SK-N-SH treated with all-trans-retinoic acid at 6 μM for 48 hours (cell line): ENCODE data around the gene PMEPA1.

ENCODE experiments used
- ARNTL ChIP-seq: fragments of 450-650 bp; formaldehyde crosslinking; IDR thresholded peaks from 2 replicates; pipeline ENCODE4 v1.5.0; 2020; ENCODE audit warnings: low read depth, mild to moderate bottlenecking, moderate library complexity, borderline replicate concordance
- CSDC2 ChIP-seq: fragments of 250-450 bp; sonication (Bioruptor Pico); IDR thresholded peaks from 2 replicates; pipeline ENCODE4 v1.5.0; 2020; ENCODE audit warnings: mild to moderate bottlenecking, moderate library complexity
- ESRRG ChIP-seq: fragments of 250-450 bp; sonication (Bioruptor Pico); IDR thresholded peaks from 2 replicates; pipeline ENCODE4 v1.6.1; 2021; ENCODE audit warnings: mild to moderate bottlenecking
- GLIS3 ChIP-seq: fragments of 250-450 bp; sonication (Bioruptor Pico); IDR thresholded peaks from 2 replicates; pipeline ENCODE4 v1.5.0; 2020; ENCODE audit warnings: mild to moderate bottlenecking, moderate library complexity
- ISL1 ChIP-seq: fragments of 250-450 bp; sonication (Bioruptor Pico); IDR thresholded peaks from 2 replicates; pipeline ENCODE4 v2.1.2; 2022; ENCODE audit warnings: mild to moderate bottlenecking, moderate library complexity
- RARB ChIP-seq: fragments of 250-450 bp; sonication (Bioruptor Pico); IDR thresholded peaks from 2 replicates; pipeline ENCODE4 v1.8.0; 2021; ENCODE audit warnings: mild to moderate bottlenecking, moderate library complexity
- TCF4 ChIP-seq: fragments of 250-450 bp; sonication (Bioruptor Pico); IDR thresholded peaks from 2 replicates; pipeline ENCODE4 v1.8.0; 2021; ENCODE audit warnings: mild to moderate bottlenecking, moderate library complexity, borderline replicate concordance
- ZFP3 ChIP-seq: fragments of 250-450 bp; sonication (Bioruptor Pico); IDR thresholded peaks from 2 replicates; pipeline ENCODE4 v1.5.0; 2020; ENCODE audit warnings: mild to moderate bottlenecking, moderate library complexity
- ZFP30 ChIP-seq: fragments of 450-650 bp; formaldehyde crosslinking; IDR thresholded peaks from 2 replicates; pipeline ENCODE4 v1.5.0; 2022; ENCODE audit warnings: mild to moderate bottlenecking, moderate library complexity
- ZNF565 ChIP-seq: fragments of 450-650 bp; formaldehyde crosslinking; conservative IDR thresholded peaks from 2 replicates; pipeline ENCODE4 v1.5.0; 2020; ENCODE audit warnings: low read depth, mild to moderate bottlenecking, moderate library complexity
- ZNF8 ChIP-seq: fragments of 450-650 bp; formaldehyde crosslinking; IDR thresholded peaks from 2 replicates; pipeline ENCODE4 v1.5.0; 2020; ENCODE audit warnings: mild to moderate bottlenecking, moderate library complexity
- TF ChIP-seq, protein P1 (sequence below): fragments of 250-450 bp; sonication (Bioruptor Pico); IDR thresholded peaks from 2 replicates; pipeline ENCODE4 v1.8.0; 2020; ENCODE audit warnings: mild to moderate bottlenecking, moderate library complexity, borderline replicate concordance

GRCh38 chr20:57675773-57676172 lies 34.0 kb downstream of the PMEPA1 start:
- TF ChIP-seq ZNF8 (CRISPR knock-in tag) = no peak
- no peak for TF ChIP-seq ZFP30
- TF ChIP-seq, protein P1, sequence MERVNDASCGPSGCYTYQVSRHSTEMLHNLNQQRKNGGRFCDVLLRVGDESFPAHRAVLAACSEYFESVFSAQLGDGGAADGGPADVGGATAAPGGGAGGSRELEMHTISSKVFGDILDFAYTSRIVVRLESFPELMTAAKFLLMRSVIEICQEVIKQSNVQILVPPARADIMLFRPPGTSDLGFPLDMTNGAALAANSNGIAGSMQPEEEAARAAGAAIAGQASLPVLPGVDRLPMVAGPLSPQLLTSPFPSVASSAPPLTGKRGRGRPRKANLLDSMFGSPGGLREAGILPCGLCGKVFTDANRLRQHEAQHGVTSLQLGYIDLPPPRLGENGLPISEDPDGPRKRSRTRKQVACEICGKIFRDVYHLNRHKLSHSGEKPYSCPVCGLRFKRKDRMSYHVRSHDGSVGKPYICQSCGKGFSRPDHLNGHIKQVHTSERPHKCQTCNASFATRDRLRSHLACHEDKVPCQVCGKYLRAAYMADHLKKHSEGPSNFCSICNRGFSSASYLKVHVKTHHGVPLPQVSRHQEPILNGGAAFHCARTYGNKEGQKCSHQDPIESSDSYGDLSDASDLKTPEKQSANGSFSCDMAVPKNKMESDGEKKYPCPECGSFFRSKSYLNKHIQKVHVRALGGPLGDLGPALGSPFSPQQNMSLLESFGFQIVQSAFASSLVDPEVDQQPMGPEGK = no peak
- no peak for TF ChIP-seq TCF4
- TF ChIP-seq ISL1 (CRISPR knock-in tag) = no peak
- no peak for TF ChIP-seq ARNTL
- no peak for TF ChIP-seq RARB (CRISPR knock-in tag)
- TF ChIP-seq ZFP3 (CRISPR knock-in tag) = no peak
- TF ChIP-seq ESRRG (CRISPR knock-in tag) = no peak
- TF ChIP-seq CSDC2 (CRISPR knock-in tag) = no peak
- TF ChIP-seq GLIS3 (CRISPR knock-in tag) = no peak
- TF ChIP-seq ZNF565 (CRISPR knock-in tag) = no peak
